Suprapubic skin (tissue), 4 donors: ENCODE results near the gene TEKT5. TPM values are rescaled to one million over a fixed set of nuclear protein-coding genes. Genes with fewer than 3 reads are reported as not detected.
"Not testable (repeated sequence)": the region's sequence is repeated elsewhere in the genome, so short reads cannot be mapped to it uniquely, and the experiment has no call there.

Source experiments
- DNase-seq, 2 donors: peaks; one replicate each; pipeline ENCODE4 v3.0.0-alpha.2; 2019; ENCODE audit warnings: low spot score in 2 of 2
- H3K27ac ChIP-seq: fragments of 200-600 bp; sonication (generic); one replicate; pipeline ENCODE4 v1.5.1; 2019
- H3K27me3 ChIP-seq: fragments of 200-600 bp; sonication (generic); one replicate; pipeline ENCODE4 v1.5.1; 2019
- H3K36me3 ChIP-seq: fragments of 200-600 bp; sonication (generic); one replicate; pipeline ENCODE4 v1.5.1; 2019
- H3K4me1 ChIP-seq: fragments of 200-600 bp; sonication (generic); one replicate; pipeline ENCODE4 v1.5.1; 2019
- H3K4me3 ChIP-seq: fragments of 200-600 bp; sonication (generic); one replicate; pipeline ENCODE4 v1.5.1; 2019; ENCODE audit warnings: mild to moderate bottlenecking
- H3K9me3 ChIP-seq: fragments of 200-600 bp; sonication (generic); one replicate; pipeline ENCODE4 v1.5.1; 2019
- CTCF ChIP-seq, 2 donors: fragments of 200-600 bp in 1 of 2; fragments of 450-650 bp in 1 of 2; sonication (generic) in 1 of 2; IDR thresholded peaks; one replicate each; pipeline ENCODE4 v1.5.1; 2016 to 2019; ENCODE audit warnings: antibody characterized with exemption in 2 of 2, mild to moderate bottlenecking in 1 of 2, moderate library complexity in 1 of 2
- EP300 ChIP-seq: sonication (generic); formaldehyde crosslinking; IDR thresholded peaks from one replicate; pipeline ENCODE4 v1.6.1; 2017; ENCODE audit warnings: antibody characterized with exemption
- POLR2A ChIP-seq, 2 donors: fragments of 450-650 bp; IDR thresholded peaks; one replicate each; pipeline ENCODE4 v1.6.1; 2017; ENCODE audit warnings: antibody characterized with exemption in 2 of 2, mild to moderate bottlenecking in 2 of 2, moderate library complexity in 2 of 2
- POLR2AphosphoS5 ChIP-seq, 3 donors: sonication (generic); formaldehyde crosslinking; IDR thresholded peaks; one replicate each; pipeline ENCODE4 v1.6.1; 2017; ENCODE audit warnings: antibody characterized with exemption in 3 of 3
- WGBS: methylation state at CpG from one replicate; pipeline ENCODE4 v1.1.5; 2018; 5-methylcytosine and 5-hydroxymethylcytosine counted together
- total RNA-seq, 4 donors: library from RNA; depleted of rRNA; stranded (reverse); fragments of >200 nt; gene quantifications; one replicate each; pipeline ENCODE4 v1.1.0, GENCODE V29; 2016

Gene TEKT5
- total RNA-seq, 4 donors from 2014 or later = 0.64 to 2.3 TPM; not detected in 2

GRCh38 chr16:10637337-10638037, 57.2 kb downstream of the TEKT5 start:
- no peaks in the 10 kb centered on the region for H3K36me3 ChIP-seq
- no peaks in the 10 kb centered on the region for H3K9me3 ChIP-seq
- no peak for DNase-seq
- 77% methylated on average over 6 of the region's 6 CpGs for WGBS
- no peaks in the 10 kb centered on the region for H3K27me3 ChIP-seq
- no peaks in the 10 kb centered on the region for H3K4me1 ChIP-seq
- TF ChIP-seq POLR2A (IDR thresholded peaks at IDR 0.05) (no peak), EP300 (no peak), POLR2AphosphoS5 (IDR thresholded peaks at IDR 0.05) (no peak), CTCF (IDR thresholded peaks at IDR 0.05) (no peak)
- H3K27ac ChIP-seq = no peak overlapping the region
- H3K4me3 ChIP-seq = no peak overlapping the region

GRCh38 chr16:10635365-10636021, 59.2 kb downstream of the TEKT5 start:
- Histone ChIP-seq H3K9me3 (no peaks in the 10 kb centered on the region), H3K4me3 (no peak overlapping the region), H3K27ac (no peak overlapping the region), H3K4me1 (no peaks in the 10 kb centered on the region), H3K36me3 (no peaks in the 10 kb centered on the region), H3K27me3 (peaks cover 3% of the 10 kb centered on the region)
- 92% methylated on average over 12 of the region's 12 CpGs for whole genome bisulfite sequencing
- no peak for DNase-seq
- TF ChIP-seq EP300 = no peak
- TF ChIP-seq POLR2A (IDR thresholded peaks at IDR 0.05) = no peak
- no peak for TF ChIP-seq POLR2AphosphoS5 (IDR thresholded peaks at IDR 0.05)
- TF ChIP-seq CTCF (IDR thresholded peaks at IDR 0.05) = no peak

GRCh38 chr16:10633429-10633828, 61.3 kb downstream of the TEKT5 start:
- H3K4me3 ChIP-seq, H3K27me3 ChIP-seq, H3K9me3 ChIP-seq, H3K36me3 ChIP-seq, H3K27ac ChIP-seq, H3K4me1 ChIP-seq, DNase-seq: not testable (repeated sequence)
- WGBS = 89% methylated on average over 4 of the region's 4 CpGs

GRCh38 chr16:10631886-10632285, 62.8 kb downstream of the TEKT5 start:
- TF ChIP-seq POLR2A (IDR thresholded peaks at IDR 0.05) (no peak), EP300 (no peak), POLR2AphosphoS5 (IDR thresholded peaks at IDR 0.05) (no peak), CTCF (IDR thresholded peaks at IDR 0.05) (no peak)
- Histone ChIP-seq H3K9me3 (no peaks in the 10 kb centered on the region), H3K27me3 (peaks cover 3% of the 10 kb centered on the region), H3K4me1 (no peaks in the 10 kb centered on the region), H3K4me3 (no peak overlapping the region), H3K36me3 (no peaks in the 10 kb centered on the region), H3K27ac (no peak overlapping the region)
- 84% methylated on average over 2 of the region's 2 CpGs for WGBS
- no peak for DNase-seq

GRCh38 chr16:10629592-10629963, 65.2 kb downstream of the TEKT5 start:
- WGBS = 53% methylated on average over 5 of the region's 6 CpGs
- peaks cover 3% of the 10 kb centered on the region for H3K27me3 ChIP-seq
- H3K4me3 ChIP-seq = no peak overlapping the region
- no peaks in the 10 kb centered on the region for H3K9me3 ChIP-seq
- H3K27ac ChIP-seq = no peak overlapping the region
- no peak for TF ChIP-seq POLR2AphosphoS5 (IDR thresholded peaks at IDR 0.05)
- no peak for TF ChIP-seq EP300
- no peak for TF ChIP-seq POLR2A (IDR thresholded peaks at IDR 0.05)
- TF ChIP-seq CTCF (IDR thresholded peaks at IDR 0.05) = no peak
- H3K4me1 ChIP-seq = no peaks in the 10 kb centered on the region
- H3K36me3 ChIP-seq = no peaks in the 10 kb centered on the region
- no peak for DNase-seq
